ENCODE measurements around the gene R3HDM4.

The R3HDM4 gene

DNA sequence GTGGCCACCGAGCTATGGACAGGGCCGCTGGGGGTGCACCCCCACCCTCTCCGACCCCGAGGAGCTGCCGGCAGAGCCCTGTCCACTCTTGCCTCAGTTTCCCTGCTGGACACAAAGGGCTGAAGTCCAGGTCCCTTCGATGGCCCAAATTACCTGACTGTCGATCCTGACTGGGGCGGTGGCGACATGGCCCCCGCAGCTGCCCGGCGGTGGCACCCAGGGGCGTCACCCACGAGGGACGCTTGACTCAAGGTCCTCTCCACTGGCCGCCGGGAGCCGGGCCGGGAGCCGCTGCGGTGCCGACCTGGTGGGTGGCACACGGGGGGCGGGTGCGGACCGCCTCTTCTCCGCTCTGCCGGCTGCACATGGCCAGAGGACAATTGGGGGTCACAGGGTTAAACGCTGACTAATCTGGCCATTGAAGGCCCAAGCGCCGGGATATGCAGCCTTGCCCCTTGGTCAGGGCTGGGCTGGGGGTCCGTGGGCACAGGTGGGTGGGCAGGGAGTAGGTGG, 29.2 kb upstream of the R3HDM4 start:
- Mint-ChIP-seq H3K4me3 (no peak overlapping the region), H3K4me1 (peaks cover 36% of the 10 kb centered on the region), H3K27ac (no peak overlapping the region), H3K27me3 (ENCODE audit: low read depth, poor library complexity) (peaks cover 2% of the 10 kb centered on the region), H3K9me3 (peaks cover 14% of the 10 kb centered on the region), H3K36me3 (ENCODE audit: low read depth) (peaks cover 72% of the 10 kb centered on the region)
- TF ChIP-seq, protein P1, sequence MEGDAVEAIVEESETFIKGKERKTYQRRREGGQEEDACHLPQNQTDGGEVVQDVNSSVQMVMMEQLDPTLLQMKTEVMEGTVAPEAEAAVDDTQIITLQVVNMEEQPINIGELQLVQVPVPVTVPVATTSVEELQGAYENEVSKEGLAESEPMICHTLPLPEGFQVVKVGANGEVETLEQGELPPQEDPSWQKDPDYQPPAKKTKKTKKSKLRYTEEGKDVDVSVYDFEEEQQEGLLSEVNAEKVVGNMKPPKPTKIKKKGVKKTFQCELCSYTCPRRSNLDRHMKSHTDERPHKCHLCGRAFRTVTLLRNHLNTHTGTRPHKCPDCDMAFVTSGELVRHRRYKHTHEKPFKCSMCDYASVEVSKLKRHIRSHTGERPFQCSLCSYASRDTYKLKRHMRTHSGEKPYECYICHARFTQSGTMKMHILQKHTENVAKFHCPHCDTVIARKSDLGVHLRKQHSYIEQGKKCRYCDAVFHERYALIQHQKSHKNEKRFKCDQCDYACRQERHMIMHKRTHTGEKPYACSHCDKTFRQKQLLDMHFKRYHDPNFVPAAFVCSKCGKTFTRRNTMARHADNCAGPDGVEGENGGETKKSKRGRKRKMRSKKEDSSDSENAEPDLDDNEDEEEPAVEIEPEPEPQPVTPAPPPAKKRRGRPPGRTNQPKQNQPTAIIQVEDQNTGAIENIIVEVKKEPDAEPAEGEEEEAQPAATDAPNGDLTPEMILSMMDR (IDR thresholded peaks at IDR 0.05): no peak
- DNase-seq: no peak

GRCh38 chr19:941292-942132, 28.5 kb upstream of the R3HDM4 start:
- DNase-seq: no peak
- TF ChIP-seq, protein P1 (IDR thresholded peaks at IDR 0.05): no peak
- no peak overlapping the region for H3K4me3 Mint-ChIP-seq
- H3K36me3 Mint-ChIP-seq (ENCODE audit: low read depth): peaks cover 77% of the 10 kb centered on the region
- H3K9me3 Mint-ChIP-seq: peaks cover 14% of the 10 kb centered on the region
- peaks cover under 1% of the 10 kb centered on the region for H3K27me3 Mint-ChIP-seq (ENCODE audit: low read depth, poor library complexity)
- H3K27ac Mint-ChIP-seq: peak overlapping the region; percentile 86
- peaks cover 36% of the 10 kb centered on the region for H3K4me1 Mint-ChIP-seq

DNA sequence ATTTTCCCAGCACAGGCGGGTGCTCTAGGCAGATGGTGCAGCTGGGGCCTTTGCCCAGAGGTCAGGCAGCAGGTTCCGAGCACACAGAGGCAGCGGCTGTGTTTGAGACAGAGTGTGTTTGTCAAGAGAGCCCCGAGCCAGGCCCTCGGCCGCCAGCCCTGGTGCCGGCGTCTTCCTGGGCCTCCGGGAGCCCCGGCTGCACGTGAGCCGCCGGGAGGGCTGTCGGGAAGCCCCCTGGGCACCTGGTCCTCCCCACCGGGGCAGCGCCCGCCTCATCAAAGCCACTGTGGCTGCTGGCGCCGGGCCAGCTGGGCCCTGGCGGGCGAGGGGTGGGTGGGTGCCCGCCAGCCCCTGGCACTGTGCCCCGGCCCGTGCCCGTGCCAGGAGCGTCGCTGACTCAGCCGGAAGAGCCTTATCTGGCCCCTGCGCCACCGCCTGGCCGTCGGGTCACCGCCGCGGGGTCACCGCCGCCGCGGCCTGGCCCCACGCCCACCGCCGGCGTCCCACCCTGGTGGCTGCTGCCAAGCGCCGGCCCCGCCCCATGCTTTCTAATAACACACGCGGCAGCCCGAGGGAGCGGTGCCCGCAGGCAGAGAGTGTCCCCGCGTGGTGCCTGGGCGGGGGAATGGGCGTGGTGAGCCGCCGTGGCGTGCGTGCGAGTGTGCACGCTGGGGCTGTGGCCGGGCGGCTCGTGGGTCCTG, 27.7 kb upstream of the R3HDM4 start:
- Mint-ChIP-seq H3K27me3 (ENCODE audit: low read depth, poor library complexity) (no peaks in the 10 kb centered on the region), H3K4me3 (no peak overlapping the region), H3K9me3 (peaks cover 14% of the 10 kb centered on the region), H3K4me1 (peaks cover 36% of the 10 kb centered on the region), H3K36me3 (ENCODE audit: low read depth) (peaks cover 82% of the 10 kb centered on the region), H3K27ac (peak overlapping the region; percentile 94)
- DNase-seq: no peak
- TF ChIP-seq, protein P1 (IDR thresholded peaks at IDR 0.05): no peak

GRCh38 chr19:939922-940321, 26.9 kb upstream of the R3HDM4 start:
- Mint-ChIP-seq H3K4me3 (no peak overlapping the region), H3K27me3 (ENCODE audit: low read depth, poor library complexity) (no peaks in the 10 kb centered on the region), H3K9me3 (peaks cover 14% of the 10 kb centered on the region), H3K27ac (peak overlapping the region; percentile 94), H3K4me1 (peaks cover 32% of the 10 kb centered on the region), H3K36me3 (ENCODE audit: low read depth) (peaks cover 85% of the 10 kb centered on the region)
- TF ChIP-seq, protein P1 (IDR thresholded peaks at IDR 0.05): no peak
- DNase-seq: no peak

DNA sequence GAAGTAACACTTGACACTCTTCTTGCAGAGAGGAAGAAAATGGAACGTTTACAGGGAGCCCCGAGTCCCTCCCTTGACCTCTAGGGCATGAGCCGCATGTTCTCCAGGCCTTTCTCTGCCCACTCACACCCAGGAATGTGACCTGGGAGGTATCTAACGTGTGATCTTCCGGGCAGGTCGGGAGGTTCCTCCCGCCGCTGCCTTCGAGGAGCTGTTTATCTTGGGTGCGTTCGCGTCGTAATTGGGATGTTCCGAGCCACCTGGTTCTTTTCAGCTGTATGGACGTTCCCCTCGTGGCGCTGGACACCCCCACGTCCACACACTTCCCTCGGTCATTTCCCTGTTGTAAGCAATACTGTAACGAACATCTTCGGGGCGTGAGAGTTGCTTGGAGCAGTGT, 26.4 kb upstream of the R3HDM4 start:
- H3K4me1 Mint-ChIP-seq: peaks cover 27% of the 10 kb centered on the region
- H3K9me3 Mint-ChIP-seq: peaks cover 14% of the 10 kb centered on the region
- H3K36me3 Mint-ChIP-seq (ENCODE audit: low read depth): peaks cover 80% of the 10 kb centered on the region
- H3K27ac Mint-ChIP-seq: peak overlapping the region; percentile 94
- no peak for DNase-seq
- no peak overlapping the region for H3K4me3 Mint-ChIP-seq
- no peaks in the 10 kb centered on the region for H3K27me3 Mint-ChIP-seq (ENCODE audit: low read depth, poor library complexity)
- TF ChIP-seq, protein P1 (IDR thresholded peaks at IDR 0.05): no peak

Measured in nephron progenitor cell (in vitro differentiated cells).